H1 (cell line): Measurements from ENCODE around the gene GOLGA3.

Experiments
- CBX8 ChIP-seq: fragments of 300-800, 300-1000 bp; sonication (generic); IDR thresholded peaks from 2 replicates; pipeline ENCODE4 v1.7.1; 2016; ENCODE audit warnings: low read depth, low read length, borderline replicate concordance
- EP300 ChIP-seq, 2 experiments: IDR thresholded peaks; 1 replicate in 1 of 2; 2 replicates in 1 of 2; pipeline ENCODE4 v1.6.1; 2011 to 2012; ENCODE audit warnings: low read depth in 2 of 2, low read length in 2 of 2, mild to moderate bottlenecking in 2 of 2, borderline replicate concordance in 1 of 2, inconsistent platforms in 1 of 2, moderate library complexity in 1 of 2
- POLR2A ChIP-seq, 2 experiments: IDR thresholded peaks; 1 replicate in 1 of 2; 2 replicates in 1 of 2; pipeline ENCODE4 v1.6.1; 2011; ENCODE audit warnings: low read depth in 2 of 2, low read length in 2 of 2, mild to moderate bottlenecking in 2 of 2; ENCODE audit errors: control extremely low read depth in 1 of 2
- SIRT6 ChIP-seq: IDR thresholded peaks from one replicate; pipeline ENCODE4 v1.7.1; 2012; ENCODE audit warnings: low read length, inconsistent platforms
- SIX5 ChIP-seq: IDR thresholded peaks from 2 replicates; pipeline ENCODE4 v1.6.1; 2011; ENCODE audit warnings: mild to moderate bottlenecking, low read depth, low read length

GRCh38 chr12:132724506-132725241, 104.0 kb downstream of the GOLGA3 start:
- TF ChIP-seq EP300 (IDR thresholded peaks at IDR 0.05; ENCODE audit: borderline replicate concordance in 1 of 2, low read depth in 2 of 2, low read length in 2 of 2) (no peak), SIX5 (no peak), POLR2A (IDR thresholded peaks at IDR 0.05; ENCODE audit: control extremely low read depth in 1 of 2, low read depth in 2 of 2, low read length in 2 of 2) (no peak), CBX8 (no peak), SIRT6 (no peak)
